ENCODE results near the gene ZNF444. TPM values are rescaled to one million over a fixed set of nuclear protein-coding genes. Genes with fewer than 3 reads are reported as not detected.

The ZNF444 gene
- polyA plus RNA-seq, 1 donor (not counting 4 experiments of a cell fraction or from before 2014, with no cell fraction given) = 9.1 TPM

DNA sequence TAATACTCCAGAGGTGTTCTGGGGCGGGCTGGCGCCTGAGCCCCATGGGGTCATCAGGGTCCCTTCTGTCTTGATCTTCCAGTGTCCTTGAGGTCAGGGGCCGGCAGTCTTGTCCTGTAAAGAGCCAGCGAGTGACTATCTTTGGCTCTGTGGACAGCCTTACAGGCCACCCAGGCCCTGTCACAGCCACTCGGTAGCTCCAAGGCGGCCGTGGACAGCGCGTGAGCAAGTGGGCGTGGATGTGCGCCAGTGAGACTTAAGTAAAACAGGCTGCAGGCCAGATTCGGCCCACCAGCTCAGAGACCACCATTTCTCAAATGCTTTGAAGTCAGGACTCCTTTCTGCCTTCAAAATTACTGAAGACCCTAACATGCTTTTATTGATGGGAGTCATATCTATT lies 3.7 kb downstream of the ZNF444 start:
- no peak overlapping the region for H3K9ac ChIP-seq (ENCODE audit: control insufficient read depth, extremely low read depth, insufficient read depth, low read length)
- no peak for DNase-seq (ENCODE audit: low read depth, low spot score)
- no peak overlapping the region for H3K4me3 ChIP-seq (ENCODE audit: control insufficient read depth in 2 of 3, extremely low read depth in 1 of 3, insufficient read depth in 2 of 3, low read depth in 1 of 3, low read length in 3 of 3)
- H3K27me3 ChIP-seq (ENCODE audit: control insufficient read depth, extremely low read depth, insufficient read depth, low read length) = no peaks in the 10 kb centered on the region
- peaks cover 12% of the 10 kb centered on the region for H3K4me1 ChIP-seq (ENCODE audit: control insufficient read depth, extremely low read depth, insufficient read depth, low read length)
- no peak for TF ChIP-seq EZH2 (IDR thresholded peaks at IDR 0.05; ENCODE audit: low read length)
- TF ChIP-seq, protein P1, sequence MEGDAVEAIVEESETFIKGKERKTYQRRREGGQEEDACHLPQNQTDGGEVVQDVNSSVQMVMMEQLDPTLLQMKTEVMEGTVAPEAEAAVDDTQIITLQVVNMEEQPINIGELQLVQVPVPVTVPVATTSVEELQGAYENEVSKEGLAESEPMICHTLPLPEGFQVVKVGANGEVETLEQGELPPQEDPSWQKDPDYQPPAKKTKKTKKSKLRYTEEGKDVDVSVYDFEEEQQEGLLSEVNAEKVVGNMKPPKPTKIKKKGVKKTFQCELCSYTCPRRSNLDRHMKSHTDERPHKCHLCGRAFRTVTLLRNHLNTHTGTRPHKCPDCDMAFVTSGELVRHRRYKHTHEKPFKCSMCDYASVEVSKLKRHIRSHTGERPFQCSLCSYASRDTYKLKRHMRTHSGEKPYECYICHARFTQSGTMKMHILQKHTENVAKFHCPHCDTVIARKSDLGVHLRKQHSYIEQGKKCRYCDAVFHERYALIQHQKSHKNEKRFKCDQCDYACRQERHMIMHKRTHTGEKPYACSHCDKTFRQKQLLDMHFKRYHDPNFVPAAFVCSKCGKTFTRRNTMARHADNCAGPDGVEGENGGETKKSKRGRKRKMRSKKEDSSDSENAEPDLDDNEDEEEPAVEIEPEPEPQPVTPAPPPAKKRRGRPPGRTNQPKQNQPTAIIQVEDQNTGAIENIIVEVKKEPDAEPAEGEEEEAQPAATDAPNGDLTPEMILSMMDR (optimal IDR thresholded peaks at IDR 0.05 in 1 of 3, IDR thresholded peaks at IDR 0.05 in 1 of 3, conservative IDR thresholded peaks at IDR 0.05 in 1 of 3; ENCODE audit: extremely low read depth in 1 of 3, insufficient read depth in 2 of 3, low read length in 3 of 3) = no peak
- dilution Hi-C loops (cut with MboI; ENCODE audit: extremely low pct_ligation_motif_present, low sequenced_read_pairs) = no loop called here
- H3K79me2 ChIP-seq (ENCODE audit: control insufficient read depth, insufficient read depth, low read length) = peaks cover 33% of the 10 kb centered on the region
- H3K36me3 ChIP-seq (ENCODE audit: control insufficient read depth in 2 of 2, extremely low read depth in 1 of 2, insufficient read depth in 2 of 2, low read length in 2 of 2) = peaks cover 9 to 12% of the 10 kb centered on the region in 2 experiments
- H2AFZ ChIP-seq (ENCODE audit: control insufficient read depth, low read length) = no peak overlapping the region
- no peak overlapping the region for H3K27ac ChIP-seq (ENCODE audit: control insufficient read depth, insufficient read depth, low read length)
- H4K20me1 ChIP-seq (ENCODE audit: control insufficient read depth, extremely low read depth, insufficient read depth, low read length) = no peaks in the 10 kb centered on the region
- no peak for FAIRE-seq
- no peaks in the 10 kb centered on the region for H3K9me1 ChIP-seq (ENCODE audit: control insufficient read depth, extremely low read depth, insufficient read depth, low read length)
- no peaks in the 10 kb centered on the region for H3K9me3 ChIP-seq (ENCODE audit: control insufficient read depth, low read depth, low read length)
- H3K4me2 ChIP-seq (ENCODE audit: control insufficient read depth, extremely low read depth, insufficient read depth, low read depth, low read length) = no peak overlapping the region

DNA sequence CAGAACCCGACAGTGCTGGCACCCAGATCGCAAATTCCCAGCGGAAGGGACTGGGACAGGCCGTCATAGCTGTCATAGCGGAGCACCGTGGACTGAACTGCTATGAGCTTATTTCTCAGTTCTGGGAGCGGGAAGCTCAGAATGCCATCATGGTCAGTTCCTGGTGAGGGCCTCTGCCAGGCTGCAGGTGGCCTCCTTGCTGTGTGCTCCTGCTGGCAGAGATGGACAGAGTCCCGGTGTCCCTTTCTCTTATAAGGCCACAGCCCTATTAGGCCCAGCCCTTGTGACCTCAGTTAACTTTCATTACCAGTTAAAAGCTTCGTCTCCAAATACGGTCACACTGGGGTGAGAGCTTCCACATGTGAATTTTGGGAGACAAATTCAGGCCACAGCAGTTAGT lies 4.6 kb downstream of the ZNF444 start:
- Histone ChIP-seq H2AFZ (ENCODE audit: control insufficient read depth, low read length) (no peak overlapping the region), H3K27me3 (ENCODE audit: control insufficient read depth, extremely low read depth, insufficient read depth, low read length) (no peaks in the 10 kb centered on the region), H4K20me1 (ENCODE audit: control insufficient read depth, extremely low read depth, insufficient read depth, low read length) (no peaks in the 10 kb centered on the region), H3K9me3 (ENCODE audit: control insufficient read depth, low read depth, low read length) (no peaks in the 10 kb centered on the region), H3K36me3 (ENCODE audit: control insufficient read depth in 2 of 2, extremely low read depth in 1 of 2, insufficient read depth in 2 of 2, low read length in 2 of 2) (peaks cover 9 to 13% of the 10 kb centered on the region in 2 experiments), H3K27ac (ENCODE audit: control insufficient read depth, insufficient read depth, low read length) (no peak overlapping the region), H3K79me2 (ENCODE audit: control insufficient read depth, insufficient read depth, low read length) (peaks cover 36% of the 10 kb centered on the region), H3K9me1 (ENCODE audit: control insufficient read depth, extremely low read depth, insufficient read depth, low read length) (no peaks in the 10 kb centered on the region), H3K9ac (ENCODE audit: control insufficient read depth, extremely low read depth, insufficient read depth, low read length) (no peak overlapping the region), H3K4me1 (ENCODE audit: control insufficient read depth, extremely low read depth, insufficient read depth, low read length) (peaks cover 6% of the 10 kb centered on the region), H3K4me3 (ENCODE audit: control insufficient read depth in 2 of 3, extremely low read depth in 1 of 3, insufficient read depth in 2 of 3, low read depth in 1 of 3, low read length in 3 of 3) (no peak overlapping the region), H3K4me2 (ENCODE audit: control insufficient read depth, extremely low read depth, insufficient read depth, low read depth, low read length) (no peak overlapping the region)
- dilution Hi-C loops (cut with MboI; ENCODE audit: extremely low pct_ligation_motif_present, low sequenced_read_pairs) = no loop called here
- DNase-seq (ENCODE audit: low read depth, low spot score) (no peak), FAIRE-seq (no peak)
- TF ChIP-seq, protein P1 (optimal IDR thresholded peaks at IDR 0.05 in 1 of 3, IDR thresholded peaks at IDR 0.05 in 1 of 3, conservative IDR thresholded peaks at IDR 0.05 in 1 of 3; ENCODE audit: extremely low read depth in 1 of 3, insufficient read depth in 2 of 3, low read length in 3 of 3) = no peak
- no peak for TF ChIP-seq EZH2 (IDR thresholded peaks at IDR 0.05; ENCODE audit: low read length)

Measured in keratinocyte (primary cell).